Activated CD8-positive, alpha-beta T cell treated with anti-CD3 and anti-CD28 coated beads for 36 hours (primary cell): ENCODE measurements around the gene ADARB1. TPM values are rescaled to one million over a fixed set of nuclear protein-coding genes. Genes with fewer than 3 reads are reported as not detected.
"Not testable (repeated sequence)": the region's sequence is repeated elsewhere in the genome, so short reads cannot be mapped to it uniquely, and the experiment has no call there.

Experiments used
- ATAC-seq: fragments of 200-7000 bp; cut with Tn5 transposase; one replicate; pipeline ENCODE4 v1.10.0; 2021; ENCODE audit warnings: mild to moderate bottlenecking, moderate library complexity
- CTCF ChIA-PET: fragments of 350-600 bp; sonication (Branson Sonifier 250); formaldehyde crosslinking; loops from one replicate; lab custom pipeline; 2021; ENCODE audit warnings: antibody characterized with exemption; lab: Charles Lee
- POLR2A ChIA-PET: fragments of 350-600 bp; sonication (Branson Sonifier 250); formaldehyde crosslinking; loops from one replicate; lab custom pipeline; 2021; ENCODE audit warnings: antibody characterized with exemption; lab: Charles Lee
- DNase-seq: peaks from one replicate; pipeline ENCODE4 v3.0.0-alpha.2; 2020
- H3K27ac Mint-ChIP-seq: one replicate; pipeline ENCODE4 v1.8.0; 2021; ENCODE audit warnings: mild to moderate bottlenecking, mixed read lengths
- H3K27me3 Mint-ChIP-seq: one replicate; pipeline ENCODE4 v1.8.0; 2021; ENCODE audit warnings: mixed read lengths
- H3K36me3 Mint-ChIP-seq: one replicate; pipeline ENCODE4 v1.8.0; 2021; ENCODE audit warnings: low read depth, mixed read lengths
- H3K4me1 Mint-ChIP-seq: one replicate; pipeline ENCODE4 v1.8.0; 2021; ENCODE audit warnings: low read depth, mixed read lengths
- H3K4me3 Mint-ChIP-seq: one replicate; pipeline ENCODE4 v1.8.0; 2021; ENCODE audit warnings: mild to moderate bottlenecking, moderate library complexity, mixed read lengths
- H3K9me3 Mint-ChIP-seq: one replicate; pipeline ENCODE4 v1.8.0; 2021; ENCODE audit warnings: mixed read lengths
- intact Hi-C: fragments of 100-400 bp; cut with micrococcal nuclease; formaldehyde crosslinking; loops from one replicate; pipeline ENCODE4 v1.10.0; 2022
- total RNA-seq, 2 experiments: library from RNA; stranded (reverse); gene quantifications; one replicate each; pipeline ENCODE4 v1.2.3, GENCODE V29; 2021
- TF ChIP-seq, protein P1 (sequence below): fragments of 200-600 bp; IDR thresholded peaks from one replicate; pipeline ENCODE4 v1.8.0; 2022; ENCODE audit warnings: antibody characterized with exemption, mild to moderate bottlenecking

Gene ADARB1, protein sequence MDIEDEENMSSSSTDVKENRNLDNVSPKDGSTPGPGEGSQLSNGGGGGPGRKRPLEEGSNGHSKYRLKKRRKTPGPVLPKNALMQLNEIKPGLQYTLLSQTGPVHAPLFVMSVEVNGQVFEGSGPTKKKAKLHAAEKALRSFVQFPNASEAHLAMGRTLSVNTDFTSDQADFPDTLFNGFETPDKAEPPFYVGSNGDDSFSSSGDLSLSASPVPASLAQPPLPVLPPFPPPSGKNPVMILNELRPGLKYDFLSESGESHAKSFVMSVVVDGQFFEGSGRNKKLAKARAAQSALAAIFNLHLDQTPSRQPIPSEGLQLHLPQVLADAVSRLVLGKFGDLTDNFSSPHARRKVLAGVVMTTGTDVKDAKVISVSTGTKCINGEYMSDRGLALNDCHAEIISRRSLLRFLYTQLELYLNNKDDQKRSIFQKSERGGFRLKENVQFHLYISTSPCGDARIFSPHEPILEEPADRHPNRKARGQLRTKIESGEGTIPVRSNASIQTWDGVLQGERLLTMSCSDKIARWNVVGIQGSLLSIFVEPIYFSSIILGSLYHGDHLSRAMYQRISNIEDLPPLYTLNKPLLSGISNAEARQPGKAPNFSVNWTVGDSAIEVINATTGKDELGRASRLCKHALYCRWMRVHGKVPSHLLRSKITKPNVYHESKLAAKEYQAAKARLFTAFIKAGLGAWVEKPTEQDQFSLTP
- total RNA-seq, result 10 to 100 TPM; 36.2 to 37.1 TPM

- ChIA-PET POLR2A (interaction anchor here (1.1 to 1.3 kb wide), 3 partner anchors 15 to 54 kb away, joined by 3 to 4 read pairs (median 4); no protein-coding TSS in a partner anchor), CTCF (interaction anchor here (1.2 to 2.7 kb wide), 2 partner anchors 54 to 110 kb away, joined by 3 to 11 read pairs; no protein-coding TSS in a partner anchor)
- H3K27ac Mint-ChIP-seq, result peak within 1 kb of the TSS; percentile 87
- peak within 1 kb of the TSS; percentile 87 for H3K4me3 Mint-ChIP-seq
- DNase-seq (peak; percentile 56), ATAC-seq (peak; percentile 40)
- no peaks in the 10 kb centered on the region for H3K9me3 Mint-ChIP-seq
- H3K27me3 Mint-ChIP-seq, result no peaks in the 10 kb centered on the region
- peaks cover 6% of the 10 kb centered on the region for H3K36me3 Mint-ChIP-seq
- TF ChIP-seq, protein P1, sequence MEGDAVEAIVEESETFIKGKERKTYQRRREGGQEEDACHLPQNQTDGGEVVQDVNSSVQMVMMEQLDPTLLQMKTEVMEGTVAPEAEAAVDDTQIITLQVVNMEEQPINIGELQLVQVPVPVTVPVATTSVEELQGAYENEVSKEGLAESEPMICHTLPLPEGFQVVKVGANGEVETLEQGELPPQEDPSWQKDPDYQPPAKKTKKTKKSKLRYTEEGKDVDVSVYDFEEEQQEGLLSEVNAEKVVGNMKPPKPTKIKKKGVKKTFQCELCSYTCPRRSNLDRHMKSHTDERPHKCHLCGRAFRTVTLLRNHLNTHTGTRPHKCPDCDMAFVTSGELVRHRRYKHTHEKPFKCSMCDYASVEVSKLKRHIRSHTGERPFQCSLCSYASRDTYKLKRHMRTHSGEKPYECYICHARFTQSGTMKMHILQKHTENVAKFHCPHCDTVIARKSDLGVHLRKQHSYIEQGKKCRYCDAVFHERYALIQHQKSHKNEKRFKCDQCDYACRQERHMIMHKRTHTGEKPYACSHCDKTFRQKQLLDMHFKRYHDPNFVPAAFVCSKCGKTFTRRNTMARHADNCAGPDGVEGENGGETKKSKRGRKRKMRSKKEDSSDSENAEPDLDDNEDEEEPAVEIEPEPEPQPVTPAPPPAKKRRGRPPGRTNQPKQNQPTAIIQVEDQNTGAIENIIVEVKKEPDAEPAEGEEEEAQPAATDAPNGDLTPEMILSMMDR, result no peak
- H3K4me1 Mint-ChIP-seq, result peaks cover 39% of the 10 kb centered on the region
- intact Hi-C loops, result loop anchor here (10.0 kb wide), 1 partner anchor 61 kb away; no protein-coding TSS in a partner anchor
Observed at GRCh38 chr21:45074048-45074817, at the start of gene ADARB1. TSS of gene ADARB1 (plus strand) at chr21:45074580. CDS start at chr21:45171657, 97,077 bp downstream.

DNA sequence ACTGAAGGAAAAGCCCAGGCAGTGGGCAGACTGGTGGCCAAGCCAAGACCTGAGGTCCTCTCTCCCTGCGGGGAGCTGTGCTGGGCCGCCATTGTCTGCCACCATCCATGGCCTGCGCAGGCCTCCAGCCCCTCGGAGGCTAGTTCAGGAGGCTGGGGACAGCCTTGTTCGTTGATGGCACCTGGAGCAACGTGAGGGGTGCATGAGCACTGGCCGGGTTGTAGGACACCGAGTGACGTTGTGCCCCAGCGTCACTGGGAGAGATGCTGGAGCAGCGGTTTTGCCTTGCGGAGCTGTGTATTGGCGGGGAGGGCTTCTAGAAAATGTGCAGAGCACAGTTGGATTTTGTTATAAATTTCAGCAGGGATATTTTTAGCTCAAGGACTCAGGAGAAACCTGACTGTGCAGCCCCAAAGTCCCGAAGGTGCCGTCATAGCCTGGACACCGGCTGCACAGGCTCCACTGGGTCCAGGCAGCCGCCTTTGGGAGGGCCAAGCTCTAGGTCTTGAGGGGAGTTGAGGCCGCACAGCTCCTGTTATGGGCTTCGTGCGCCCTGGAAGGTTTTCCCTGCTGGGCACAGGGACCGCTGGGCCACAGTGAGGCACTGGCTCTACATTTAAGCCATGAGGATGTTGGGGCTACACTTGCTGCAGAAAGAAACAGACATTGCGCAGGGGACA is 48.2 kb upstream of the ADARB1 start:
- intact Hi-C loops, result no loop called here
- Mint-ChIP-seq H3K27ac (no peak overlapping the region), H3K4me3 (no peak overlapping the region), H3K36me3 (peaks cover 2% of the 10 kb centered on the region), H3K27me3 (peaks cover 5% of the 10 kb centered on the region), H3K9me3 (peaks cover 4% of the 10 kb centered on the region), H3K4me1 (no peaks in the 10 kb centered on the region)
- CTCF ChIA-PET, result interaction anchor here (1.1 to 2.2 kb wide), 2 partner anchors 102 to 111 kb away, joined by 4 to 7 read pairs; no protein-coding TSS in a partner anchor
- TF ChIP-seq, protein P1, result no peak
- POLR2A ChIA-PET, result interaction anchor here (1.3 kb wide), 1 partner anchor 276 kb away, joined by 3 read pairs; no protein-coding TSS in a partner anchor
- ATAC-seq, result no peak
- DNase-seq, result no peak

GRCh38 chr21:45026826-45027225 is 47.6 kb upstream of the ADARB1 start:
- Mint-ChIP-seq H3K4me3 (no peak overlapping the region), H3K27me3 (peaks cover 5% of the 10 kb centered on the region), H3K27ac (no peak overlapping the region), H3K9me3 (peaks cover 4% of the 10 kb centered on the region), H3K36me3 (peaks cover 2% of the 10 kb centered on the region), H3K4me1 (no peaks in the 10 kb centered on the region)
- TF ChIP-seq, protein P1, result no peak
- POLR2A ChIA-PET, result interaction anchor here (1.3 kb wide), 1 partner anchor 275 kb away, joined by 3 read pairs; no protein-coding TSS in a partner anchor
- no peak for DNase-seq
- intact Hi-C loops, result no loop called here
- no peak for ATAC-seq
- CTCF ChIA-PET, result interaction anchor here (1.1 to 2.2 kb wide), 2 partner anchors 101 to 110 kb away, joined by 4 to 7 read pairs; no protein-coding TSS in a partner anchor

GRCh38 chr21:45027241-45028196 is 46.9 kb upstream of the ADARB1 start:
- TF ChIP-seq, protein P1, result no peak
- Mint-ChIP-seq H3K36me3 (peaks cover 2% of the 10 kb centered on the region), H3K27ac (no peak overlapping the region), H3K4me3 (no peak overlapping the region), H3K9me3 (peaks cover 4% of the 10 kb centered on the region), H3K4me1 (no peaks in the 10 kb centered on the region), H3K27me3 (peaks cover 5% of the 10 kb centered on the region)
- ChIA-PET POLR2A (no interaction called here), CTCF (no interaction called here)
- intact Hi-C loops, result no loop called here
- DNase-seq (no peak), ATAC-seq (no peak)

DNA sequence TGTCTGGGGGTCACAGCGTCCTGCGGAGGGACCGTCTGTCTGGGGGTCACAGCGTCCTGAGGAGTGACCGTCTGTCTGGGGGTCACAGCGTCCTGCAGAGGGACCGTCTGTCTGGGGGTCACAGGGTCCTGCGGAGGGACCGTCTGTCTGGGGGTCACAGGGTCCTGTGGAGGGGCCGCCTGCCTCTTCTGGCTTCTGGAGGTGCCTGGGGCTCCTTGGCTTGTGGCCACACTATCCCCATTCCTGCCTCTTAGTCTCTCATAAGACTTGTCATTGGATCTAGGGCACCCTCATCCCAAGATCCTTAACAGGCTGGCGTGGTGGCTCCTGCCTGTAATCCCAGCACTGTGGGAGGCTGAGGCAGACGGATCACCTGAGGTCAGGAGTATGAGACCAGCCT is 45.7 kb upstream of the ADARB1 start:
- DNase-seq, ATAC-seq, H3K36me3 Mint-ChIP-seq, H3K9me3 Mint-ChIP-seq, H3K27me3 Mint-ChIP-seq, POLR2A ChIA-PET, intact Hi-C loops, H3K4me3 Mint-ChIP-seq, H3K27ac Mint-ChIP-seq, H3K4me1 Mint-ChIP-seq: not testable (repeated sequence)
- CTCF ChIA-PET, result interaction anchor here (1.1 kb wide), 1 partner anchor 79 kb away, joined by 5 read pairs; no protein-coding TSS in a partner anchor
